ENCODE measurements around the gene MEGF6. TPM values are rescaled to one million over a fixed set of nuclear protein-coding genes. Genes with fewer than 3 reads are reported as not detected.

MEGF6 gene
- total and polyA plus RNA-seq, 4 donors = 53.7 to 332 (median 157) TPM

DNA sequence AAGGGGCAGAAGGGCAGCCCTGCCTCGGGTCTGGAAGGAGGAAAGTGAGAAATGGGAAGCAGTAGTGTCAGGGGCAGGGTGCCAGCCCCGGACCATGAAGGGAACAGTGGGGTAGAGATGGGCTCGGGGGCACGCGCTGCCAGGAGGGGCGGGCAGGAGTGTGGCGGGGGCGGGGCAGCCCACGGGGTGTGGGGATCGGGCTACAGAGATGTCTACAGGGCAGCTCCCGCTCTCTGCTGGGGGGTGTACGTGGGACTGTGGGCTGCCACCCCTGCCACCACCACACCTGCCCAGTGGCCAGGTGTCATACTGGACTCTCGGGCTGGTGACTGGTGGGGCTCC, 149.4 kb downstream of the MEGF6 start:
- intact Hi-C loops (cut with DNase I) = no loop called here
- H3K4me1 ChIP-seq (ENCODE audit: control insufficient read depth in 1 of 2, insufficient read depth in 2 of 2, low read length in 2 of 2) = no peaks in the 10 kb centered on the region
- no peaks in the 10 kb centered on the region for H3K36me3 ChIP-seq (ENCODE audit: control insufficient read depth in 1 of 2, insufficient read depth in 2 of 2, low read length in 1 of 2)
- no peaks in the 10 kb centered on the region for H3K9me3 ChIP-seq (ENCODE audit: control insufficient read depth, low read length)
- no peak overlapping the region for H3K4me3 ChIP-seq (ENCODE audit: low read length in 2 of 2)
- H3K27ac ChIP-seq (ENCODE audit: low read depth in 1 of 2, low read length in 2 of 2) = no peak overlapping the region
- ATAC-seq (ENCODE audit: low FRiP score) (no peak), DNase-seq (peak in 1 of 2 donors; percentile 34)
- WGBS, 2 donors = 77 to 80% methylated on average over 6 to 13 of the region's 13 CpGs
- no peaks in the 10 kb centered on the region for H3K27me3 ChIP-seq (ENCODE audit: control insufficient read depth in 1 of 2, insufficient read depth in 2 of 2, low read length in 1 of 2)

DNA sequence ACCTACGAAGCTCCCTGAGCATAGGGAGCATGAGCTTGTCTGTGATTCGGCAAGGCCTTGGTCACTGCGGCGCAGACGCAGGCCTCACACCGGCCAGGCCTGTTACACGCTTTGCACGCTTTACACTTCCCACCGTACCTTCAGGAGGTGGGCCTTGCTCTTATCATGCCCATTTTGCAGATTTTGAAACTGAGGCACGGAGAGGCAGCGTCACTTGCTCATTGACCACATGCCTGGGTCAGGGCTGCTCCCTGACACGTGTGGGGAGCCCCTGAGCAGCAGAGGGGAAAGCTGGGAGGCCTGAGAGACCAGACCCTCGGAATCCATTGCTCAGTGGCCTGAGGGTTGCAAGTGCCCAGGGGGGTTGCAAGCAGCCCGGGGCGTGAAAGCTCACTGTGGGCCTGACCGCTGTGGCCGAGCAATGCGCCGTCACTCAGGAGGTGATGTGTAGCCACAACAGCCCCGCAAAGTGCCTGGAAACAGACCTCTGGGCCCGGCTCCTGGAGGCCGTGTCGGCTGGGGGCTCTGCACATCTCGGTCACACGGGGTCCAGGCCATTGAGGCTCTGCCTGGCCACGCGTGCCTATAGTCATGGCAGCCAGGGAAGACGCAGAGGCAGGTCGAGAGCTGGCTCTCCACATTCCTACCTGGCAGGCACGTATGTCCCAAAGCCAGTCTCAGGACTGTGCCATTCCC, 149.9 kb downstream of the MEGF6 start:
- DNase-seq (peak in 1 of 2 donors; percentile 45), ATAC-seq (ENCODE audit: low FRiP score) (no peak)
- intact Hi-C loops (cut with DNase I) = no loop called here
- Histone ChIP-seq H3K4me3 (ENCODE audit: low read length in 2 of 2) (no peak overlapping the region), H3K27ac (ENCODE audit: low read depth in 1 of 2, low read length in 2 of 2) (no peak overlapping the region), H3K4me1 (ENCODE audit: control insufficient read depth in 1 of 2, insufficient read depth in 2 of 2, low read length in 2 of 2) (no peaks in the 10 kb centered on the region), H3K27me3 (ENCODE audit: control insufficient read depth in 1 of 2, insufficient read depth in 2 of 2, low read length in 1 of 2) (no peaks in the 10 kb centered on the region), H3K9me3 (ENCODE audit: control insufficient read depth, low read length) (no peaks in the 10 kb centered on the region), H3K36me3 (ENCODE audit: control insufficient read depth in 1 of 2, insufficient read depth in 2 of 2, low read length in 1 of 2) (no peaks in the 10 kb centered on the region)
- WGBS, 2 donors = 91 to 93% methylated on average over 27 to 30 of the region's 30 CpGs

- no peaks in the 10 kb centered on the region for H3K4me1 ChIP-seq (ENCODE audit: control insufficient read depth in 1 of 2, insufficient read depth in 2 of 2, low read length in 2 of 2)
- peak in 1 of 2 donors; percentile 39 for DNase-seq
- no peaks in the 10 kb centered on the region for H3K27me3 ChIP-seq (ENCODE audit: control insufficient read depth in 1 of 2, insufficient read depth in 2 of 2, low read length in 1 of 2)
- H3K27ac ChIP-seq (ENCODE audit: low read depth in 1 of 2, low read length in 2 of 2) = no peak overlapping the region
- ATAC-seq (ENCODE audit: low FRiP score) = no peak
- H3K4me3 ChIP-seq (ENCODE audit: low read length in 2 of 2) = no peak overlapping the region
- WGBS, 2 donors = 71 to 73% methylated on average over 14 of the region's 14 CpGs
- no peaks in the 10 kb centered on the region for H3K36me3 ChIP-seq (ENCODE audit: control insufficient read depth in 1 of 2, insufficient read depth in 2 of 2, low read length in 1 of 2)
- intact Hi-C loops (cut with DNase I) = no loop called here
- no peaks in the 10 kb centered on the region for H3K9me3 ChIP-seq (ENCODE audit: control insufficient read depth, low read length)
These were observed 150.6 kb downstream of the MEGF6 start for GRCh38 chr1:3460672-3461131.

DNA sequence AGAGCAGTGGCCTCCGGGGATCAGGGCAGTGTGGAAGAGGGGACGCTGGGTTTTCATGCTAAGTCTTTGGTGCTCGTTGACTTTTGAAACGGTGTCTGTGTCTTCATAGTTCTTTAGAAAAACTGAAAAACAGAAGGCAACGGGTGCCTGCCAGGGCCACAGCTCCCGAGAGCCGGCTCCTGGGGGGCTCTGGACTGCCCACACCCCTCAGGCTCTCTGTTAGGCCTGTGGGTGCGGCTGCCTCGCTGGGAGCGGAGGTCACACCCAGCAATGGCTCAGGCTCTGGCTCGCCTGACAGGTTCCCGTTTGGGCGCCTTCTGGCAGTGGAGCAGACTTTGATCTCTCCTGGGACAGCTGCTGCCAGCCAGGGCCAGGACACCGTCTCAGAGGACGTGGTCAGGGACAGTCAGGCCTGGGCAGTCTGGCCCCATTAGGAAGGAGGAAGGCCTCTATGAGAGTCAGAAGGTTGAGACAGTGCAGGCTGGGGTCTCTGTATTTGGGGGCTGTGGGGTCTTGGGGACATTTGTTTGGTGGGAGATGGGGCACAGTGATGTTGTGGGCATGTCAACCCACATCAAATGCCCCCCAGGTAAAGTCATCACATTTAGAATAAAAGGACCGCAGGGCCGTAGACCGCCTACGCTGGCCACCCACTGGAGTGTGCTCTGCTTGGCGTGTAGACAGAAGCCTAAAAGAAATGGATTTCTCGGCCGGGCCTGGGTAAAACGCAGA, 151.2 kb downstream of the MEGF6 start:
- ATAC-seq (ENCODE audit: low FRiP score) = no peak
- no peak overlapping the region for H3K4me3 ChIP-seq (ENCODE audit: low read length in 2 of 2)
- peak in 1 of 2 donors; percentile 40 for DNase-seq
- H3K9me3 ChIP-seq (ENCODE audit: control insufficient read depth, low read length) = no peaks in the 10 kb centered on the region
- H3K4me1 ChIP-seq (ENCODE audit: control insufficient read depth in 1 of 2, insufficient read depth in 2 of 2, low read length in 2 of 2) = no peaks in the 10 kb centered on the region
- H3K36me3 ChIP-seq (ENCODE audit: control insufficient read depth in 1 of 2, insufficient read depth in 2 of 2, low read length in 1 of 2) = no peaks in the 10 kb centered on the region
- intact Hi-C loops (cut with DNase I) = loop anchor here (10.0 kb wide), 1 partner anchor 335 kb away; the partner anchor contains the start of gene LRRC47 (in 2 of the 2)
- H3K27me3 ChIP-seq (ENCODE audit: control insufficient read depth in 1 of 2, insufficient read depth in 2 of 2, low read length in 1 of 2) = no peaks in the 10 kb centered on the region
- no peak overlapping the region for H3K27ac ChIP-seq (ENCODE audit: low read depth in 1 of 2, low read length in 2 of 2)
- WGBS, 2 donors = 77 to 80% methylated on average over 23 of the region's 23 CpGs

- Histone ChIP-seq H3K27ac (ENCODE audit: low read depth in 1 of 2, low read length in 2 of 2) (no peak overlapping the region), H3K4me1 (ENCODE audit: control insufficient read depth in 1 of 2, insufficient read depth in 2 of 2, low read length in 2 of 2) (no peaks in the 10 kb centered on the region), H3K27me3 (ENCODE audit: control insufficient read depth in 1 of 2, insufficient read depth in 2 of 2, low read length in 1 of 2) (no peaks in the 10 kb centered on the region), H3K9me3 (ENCODE audit: control insufficient read depth, low read length) (no peaks in the 10 kb centered on the region), H3K4me3 (ENCODE audit: low read length in 2 of 2) (no peak overlapping the region), H3K36me3 (ENCODE audit: control insufficient read depth in 1 of 2, insufficient read depth in 2 of 2, low read length in 1 of 2) (no peaks in the 10 kb centered on the region)
- intact Hi-C loops (cut with DNase I) = loop anchor here (10.0 kb wide), 1 partner anchor 336 kb away; the partner anchor contains the start of gene LRRC47 (in 2 of the 2)
- WGBS, 2 donors = 92 to 94% methylated on average over 24 of the region's 24 CpGs
- DNase-seq (peak in 1 of 2 donors; percentile 37), ATAC-seq (ENCODE audit: low FRiP score) (no peak)
These were observed 152.0 kb downstream of the MEGF6 start for GRCh38 chr1:3459051-3459908.

- Histone ChIP-seq H3K4me3 (ENCODE audit: low read length in 2 of 2) (no peak overlapping the region), H3K36me3 (ENCODE audit: control insufficient read depth in 1 of 2, insufficient read depth in 2 of 2, low read length in 1 of 2) (no peaks in the 10 kb centered on the region), H3K9me3 (ENCODE audit: control insufficient read depth, low read length) (no peaks in the 10 kb centered on the region), H3K4me1 (ENCODE audit: control insufficient read depth in 1 of 2, insufficient read depth in 2 of 2, low read length in 2 of 2) (no peaks in the 10 kb centered on the region), H3K27me3 (ENCODE audit: control insufficient read depth in 1 of 2, insufficient read depth in 2 of 2, low read length in 1 of 2) (no peaks in the 10 kb centered on the region), H3K27ac (ENCODE audit: low read depth in 1 of 2, low read length in 2 of 2) (no peak overlapping the region)
- intact Hi-C loops (cut with DNase I) = loop anchor here (10.0 kb wide), 1 partner anchor 337 kb away; the partner anchor contains the start of gene LRRC47 (in 2 of the 2)
- DNase-seq (peak in 1 of 2 donors; percentile 38), ATAC-seq (ENCODE audit: low FRiP score) (no peak)
- WGBS, 2 donors = 77% methylated on average over 18 of the region's 18 CpGs
These were observed 153.1 kb downstream of the MEGF6 start for GRCh38 chr1:3457910-3458883.

DNA sequence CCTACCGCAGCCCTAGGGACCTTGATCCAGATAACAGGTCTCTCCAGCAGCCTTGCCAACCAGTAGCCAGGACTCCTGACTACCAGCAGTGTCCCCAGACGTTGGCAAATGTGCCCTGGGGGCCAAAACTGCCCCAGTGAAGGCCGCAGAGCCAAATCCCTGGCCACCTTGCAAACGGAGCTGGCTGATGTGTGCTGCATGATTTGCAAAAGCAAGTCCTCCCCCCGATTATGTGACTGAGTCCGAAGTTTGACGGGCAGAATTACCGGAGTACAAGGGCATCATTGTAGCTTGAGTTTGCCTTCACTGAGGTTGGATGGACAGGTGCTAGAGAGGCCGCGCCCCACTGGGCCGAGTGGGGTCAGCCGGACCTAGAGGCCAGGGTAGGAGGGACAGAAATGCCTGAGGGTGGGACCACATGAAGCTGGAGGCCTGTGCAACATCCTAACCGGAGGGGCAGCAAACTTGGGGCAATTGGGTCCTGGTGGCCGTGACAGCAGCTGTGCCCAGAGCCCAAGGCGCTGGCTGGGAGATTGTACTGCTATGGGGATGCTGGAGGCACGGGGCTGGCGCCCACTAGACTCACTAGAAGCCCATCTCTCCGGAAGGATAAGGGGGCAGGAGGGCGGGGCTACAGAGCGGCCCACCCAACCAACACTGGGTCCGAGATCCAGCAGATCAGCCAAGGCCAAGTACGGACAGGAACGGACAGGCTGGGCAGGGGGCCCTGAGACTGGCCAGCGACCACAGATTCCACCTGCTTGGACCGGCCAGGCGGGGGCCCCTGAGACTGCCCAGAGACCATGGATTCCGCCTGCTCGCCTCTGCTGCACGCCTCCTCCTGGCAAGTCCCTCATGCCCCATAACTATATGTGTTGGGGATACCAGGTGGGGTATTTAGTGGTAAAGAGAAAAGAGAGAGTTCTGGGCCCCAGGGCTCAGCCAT, 154.1 kb downstream of the MEGF6 start:
- intact Hi-C loops (cut with DNase I) = loop anchor here (10.0 kb wide), 1 partner anchor 338 kb away; the partner anchor contains the start of gene LRRC47 (in 2 of the 2)
- H3K27ac ChIP-seq (ENCODE audit: low read depth in 1 of 2, low read length in 2 of 2) = no peak overlapping the region
- no peaks in the 10 kb centered on the region for H3K27me3 ChIP-seq (ENCODE audit: control insufficient read depth in 1 of 2, insufficient read depth in 2 of 2, low read length in 1 of 2)
- H3K9me3 ChIP-seq (ENCODE audit: control insufficient read depth, low read length) = no peaks in the 10 kb centered on the region
- H3K4me3 ChIP-seq (ENCODE audit: low read length in 2 of 2) = no peak overlapping the region
- WGBS, 2 donors = 86 to 90% methylated on average over 29 of the region's 29 CpGs
- H3K4me1 ChIP-seq (ENCODE audit: control insufficient read depth in 1 of 2, insufficient read depth in 2 of 2, low read length in 2 of 2) = no peaks in the 10 kb centered on the region
- no peaks in the 10 kb centered on the region for H3K36me3 ChIP-seq (ENCODE audit: control insufficient read depth in 1 of 2, insufficient read depth in 2 of 2, low read length in 1 of 2)
- ATAC-seq (ENCODE audit: low FRiP score) = no peak
- DNase-seq = peak in 1 of 2 donors; percentile 34
